Tibial artery (tissue), 4 donors: Measurements from ENCODE around the gene PCDH8.
"Not testable (repeated sequence)": the region's sequence is repeated elsewhere in the genome, so short reads cannot be mapped to it uniquely, and the experiment has no call there.

Source experiments
- DNase-seq, 2 donors: peaks; one replicate each; pipeline ENCODE4 v3.0.0-alpha.2; 2019
- H3K27ac ChIP-seq, 2 donors: fragments of 200-600 bp; sonication (generic) in 1 of 2; 1 replicate in 1 of 2; 2 replicates in 1 of 2; pipeline ENCODE4 v1.5.1; 2018 to 2019; ENCODE audit warnings: mild to moderate bottlenecking in 1 of 2
- H3K27me3 ChIP-seq, 2 donors: fragments of 200-600 bp; sonication (generic) in 1 of 2; one replicate each; pipeline versions ENCODE4 v1.5.1 to v1.6.0; 2016 to 2019
- H3K36me3 ChIP-seq, 3 donors: fragments of 200-600 bp; sonication (generic) in 2 of 3; one replicate each; pipeline ENCODE4 v1.5.1; 2016 to 2019; ENCODE audit warnings: mild to moderate bottlenecking in 2 of 3
- H3K4me1 ChIP-seq, 4 donors: fragments of 200-600 bp; sonication (generic) in 2 of 4; 1 replicate in 3 of 4; 2 replicates in 1 of 4; pipeline ENCODE4 v1.5.1; 2016 to 2019
- H3K4me3 ChIP-seq, 2 donors: fragments of 200-600 bp; sonication (generic) in 1 of 2; 1 replicate in 1 of 2; 2 replicates in 1 of 2; pipeline ENCODE4 v1.5.1; 2018 to 2019; ENCODE audit warnings: mild to moderate bottlenecking in 2 of 2
- H3K9me3 ChIP-seq, 3 donors: fragments of 200-600 bp; sonication (generic) in 1 of 3; one replicate each; pipeline ENCODE4 v1.5.1; 2016 to 2019
- intact Hi-C: fragments of 100-400 bp; cut with DNase I; formaldehyde crosslinking; loops from one replicate; pipeline ENCODE4 v1.15.0; 2023; ENCODE audit warnings: low total_unique reads
- TF ChIP-seq, protein P1 (sequence below), 2 experiments: fragments of 200-600 bp in 1 of 2; fragments of 450-650 bp in 1 of 2; IDR thresholded peaks; one replicate each; pipeline ENCODE4 v1.5.1; 2017 to 2019; ENCODE audit warnings: antibody characterized with exemption in 2 of 2, mild to moderate bottlenecking in 1 of 2, moderate library complexity in 1 of 2

The PCDH8 gene

GRCh38 chr13:52832313-52832712, 16.1 kb downstream of the PCDH8 start:
- no peak overlapping the region for H3K27ac ChIP-seq
- H3K4me1 ChIP-seq, result no peaks in the 10 kb centered on the region
- no peaks in the 10 kb centered on the region for H3K9me3 ChIP-seq
- DNase-seq, result no peak
- intact Hi-C loops, result no loop called here
- H3K27me3 ChIP-seq, result peaks cover 0 to 2% of the 10 kb centered on the region in 2 donors
- no peak overlapping the region for H3K4me3 ChIP-seq
- no peaks in the 10 kb centered on the region for H3K36me3 ChIP-seq
- TF ChIP-seq, protein P1, sequence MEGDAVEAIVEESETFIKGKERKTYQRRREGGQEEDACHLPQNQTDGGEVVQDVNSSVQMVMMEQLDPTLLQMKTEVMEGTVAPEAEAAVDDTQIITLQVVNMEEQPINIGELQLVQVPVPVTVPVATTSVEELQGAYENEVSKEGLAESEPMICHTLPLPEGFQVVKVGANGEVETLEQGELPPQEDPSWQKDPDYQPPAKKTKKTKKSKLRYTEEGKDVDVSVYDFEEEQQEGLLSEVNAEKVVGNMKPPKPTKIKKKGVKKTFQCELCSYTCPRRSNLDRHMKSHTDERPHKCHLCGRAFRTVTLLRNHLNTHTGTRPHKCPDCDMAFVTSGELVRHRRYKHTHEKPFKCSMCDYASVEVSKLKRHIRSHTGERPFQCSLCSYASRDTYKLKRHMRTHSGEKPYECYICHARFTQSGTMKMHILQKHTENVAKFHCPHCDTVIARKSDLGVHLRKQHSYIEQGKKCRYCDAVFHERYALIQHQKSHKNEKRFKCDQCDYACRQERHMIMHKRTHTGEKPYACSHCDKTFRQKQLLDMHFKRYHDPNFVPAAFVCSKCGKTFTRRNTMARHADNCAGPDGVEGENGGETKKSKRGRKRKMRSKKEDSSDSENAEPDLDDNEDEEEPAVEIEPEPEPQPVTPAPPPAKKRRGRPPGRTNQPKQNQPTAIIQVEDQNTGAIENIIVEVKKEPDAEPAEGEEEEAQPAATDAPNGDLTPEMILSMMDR (IDR thresholded peaks at IDR 0.05), result no peak

DNA sequence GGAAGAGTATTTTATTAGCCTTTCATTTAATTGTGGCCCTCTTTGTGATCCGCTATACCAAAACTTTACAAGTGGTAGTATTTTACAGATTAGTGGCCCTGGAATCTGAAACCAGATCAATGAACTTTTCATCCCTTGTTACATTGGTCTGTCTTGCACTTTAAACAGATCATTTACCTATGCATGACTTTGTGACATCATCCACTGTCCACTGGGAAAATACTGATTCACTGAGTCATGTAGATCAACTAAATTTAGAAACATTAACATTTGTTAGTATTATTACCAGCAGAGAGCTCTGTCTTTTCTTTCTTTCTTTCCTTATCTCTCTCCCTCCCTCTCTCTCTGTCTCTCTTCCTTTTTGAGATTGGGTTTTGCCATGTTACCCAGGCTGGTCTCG, 17.5 kb downstream of the PCDH8 start:
- intact Hi-C loops, result no loop called here
- no peak overlapping the region for H3K27ac ChIP-seq
- no peaks in the 10 kb centered on the region for H3K4me1 ChIP-seq
- H3K27me3 ChIP-seq, result peaks cover 0 to 6% of the 10 kb centered on the region in 2 donors
- no peak overlapping the region for H3K4me3 ChIP-seq
- DNase-seq, result no peak
- H3K9me3 ChIP-seq, result no peaks in the 10 kb centered on the region
- TF ChIP-seq, protein P1 (IDR thresholded peaks at IDR 0.05), result no peak
- no peaks in the 10 kb centered on the region for H3K36me3 ChIP-seq

- Histone ChIP-seq H3K27ac (no peak overlapping the region), H3K4me3 (no peak overlapping the region), H3K36me3 (no peaks in the 10 kb centered on the region), H3K4me1 (no peaks in the 10 kb centered on the region), H3K9me3 (no peaks in the 10 kb centered on the region), H3K27me3 (peaks cover 0 to 4% of the 10 kb centered on the region in 2 donors)
- no peak for DNase-seq
- TF ChIP-seq, protein P1 (IDR thresholded peaks at IDR 0.05), result no peak
- intact Hi-C loops, result no loop called here
Observed at GRCh38 chr13:52827839-52828238, 20.6 kb downstream of the PCDH8 start.

GRCh38 chr13:52817886-52818285, 30.6 kb downstream of the PCDH8 start:
- H3K36me3 ChIP-seq, H3K9me3 ChIP-seq, H3K4me1 ChIP-seq, H3K27me3 ChIP-seq, H3K4me3 ChIP-seq, intact Hi-C loops, H3K27ac ChIP-seq, DNase-seq: not testable (repeated sequence)

DNA sequence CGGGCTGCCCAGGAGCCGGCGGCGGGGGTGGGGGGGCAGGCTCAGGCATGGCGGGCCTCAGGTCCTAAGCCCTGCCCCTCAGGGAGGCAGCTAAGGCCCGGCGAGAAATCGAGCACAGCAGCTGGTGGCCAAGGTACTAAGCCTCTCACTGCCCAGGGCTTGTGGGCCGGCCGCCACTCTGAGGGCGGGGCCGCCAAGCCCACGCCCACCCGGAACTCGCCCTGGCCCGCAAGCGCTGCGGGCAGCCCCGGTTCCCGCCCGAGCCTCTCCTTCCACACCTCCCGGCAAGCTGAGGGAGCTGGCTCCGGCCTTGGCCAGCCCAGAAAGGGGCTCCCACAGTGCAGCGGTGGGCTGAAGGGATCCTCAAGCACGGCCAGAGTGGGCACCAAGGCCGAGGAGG, 33.1 kb downstream of the PCDH8 start:
- H3K4me1 ChIP-seq, result no peaks in the 10 kb centered on the region
- H3K27me3 ChIP-seq, result no peaks in the 10 kb centered on the region
- DNase-seq, result no peak
- no peak overlapping the region for H3K27ac ChIP-seq
- no peaks in the 10 kb centered on the region for H3K9me3 ChIP-seq
- H3K36me3 ChIP-seq, result no peaks in the 10 kb centered on the region
- TF ChIP-seq, protein P1 (IDR thresholded peaks at IDR 0.05), result no peak
- H3K4me3 ChIP-seq, result no peak overlapping the region
- intact Hi-C loops, result no loop called here

GRCh38 chr13:52812941-52813340, 35.5 kb downstream of the PCDH8 start:
- intact Hi-C loops, result no loop called here
- Histone ChIP-seq H3K36me3 (no peaks in the 10 kb centered on the region), H3K9me3 (no peaks in the 10 kb centered on the region), H3K4me3 (no peak overlapping the region), H3K27ac (no peak overlapping the region), H3K27me3 (no peaks in the 10 kb centered on the region), H3K4me1 (no peaks in the 10 kb centered on the region)
- TF ChIP-seq, protein P1 (IDR thresholded peaks at IDR 0.05), result no peak
- no peak for DNase-seq
